Measurements from ENCODE around the gene UNC13C.

DNA sequence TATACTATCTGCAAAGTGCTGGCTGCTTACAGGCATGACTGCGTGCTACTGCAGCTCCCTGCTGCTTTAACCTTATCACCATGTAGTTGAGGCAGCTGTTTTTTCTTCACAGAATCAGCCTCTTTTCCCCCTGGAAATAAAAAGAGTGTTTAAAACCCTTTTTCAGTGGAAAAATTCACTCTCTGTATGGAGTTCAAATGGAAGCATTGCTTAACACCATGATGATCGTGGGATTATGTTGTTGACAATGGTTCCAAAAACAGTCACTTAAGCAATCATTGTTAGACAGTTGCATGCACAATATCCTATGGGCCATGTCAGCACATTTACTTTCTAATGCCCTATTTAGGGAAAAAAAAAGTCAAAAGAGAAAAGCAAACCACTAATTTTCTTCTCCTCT lies 536.4 kb downstream of the UNC13C start:
- TF ChIP-seq EP300 (IDR thresholded peaks at IDR 0.05; ENCODE audit: borderline replicate concordance) (no peak), YY1 (IDR thresholded peaks at IDR 0.05; ENCODE audit: low read depth) (no peak), ZBTB7A (IDR thresholded peaks at IDR 0.05; ENCODE audit: low read depth) (no peak)
- TF ChIP-seq, protein P1, sequence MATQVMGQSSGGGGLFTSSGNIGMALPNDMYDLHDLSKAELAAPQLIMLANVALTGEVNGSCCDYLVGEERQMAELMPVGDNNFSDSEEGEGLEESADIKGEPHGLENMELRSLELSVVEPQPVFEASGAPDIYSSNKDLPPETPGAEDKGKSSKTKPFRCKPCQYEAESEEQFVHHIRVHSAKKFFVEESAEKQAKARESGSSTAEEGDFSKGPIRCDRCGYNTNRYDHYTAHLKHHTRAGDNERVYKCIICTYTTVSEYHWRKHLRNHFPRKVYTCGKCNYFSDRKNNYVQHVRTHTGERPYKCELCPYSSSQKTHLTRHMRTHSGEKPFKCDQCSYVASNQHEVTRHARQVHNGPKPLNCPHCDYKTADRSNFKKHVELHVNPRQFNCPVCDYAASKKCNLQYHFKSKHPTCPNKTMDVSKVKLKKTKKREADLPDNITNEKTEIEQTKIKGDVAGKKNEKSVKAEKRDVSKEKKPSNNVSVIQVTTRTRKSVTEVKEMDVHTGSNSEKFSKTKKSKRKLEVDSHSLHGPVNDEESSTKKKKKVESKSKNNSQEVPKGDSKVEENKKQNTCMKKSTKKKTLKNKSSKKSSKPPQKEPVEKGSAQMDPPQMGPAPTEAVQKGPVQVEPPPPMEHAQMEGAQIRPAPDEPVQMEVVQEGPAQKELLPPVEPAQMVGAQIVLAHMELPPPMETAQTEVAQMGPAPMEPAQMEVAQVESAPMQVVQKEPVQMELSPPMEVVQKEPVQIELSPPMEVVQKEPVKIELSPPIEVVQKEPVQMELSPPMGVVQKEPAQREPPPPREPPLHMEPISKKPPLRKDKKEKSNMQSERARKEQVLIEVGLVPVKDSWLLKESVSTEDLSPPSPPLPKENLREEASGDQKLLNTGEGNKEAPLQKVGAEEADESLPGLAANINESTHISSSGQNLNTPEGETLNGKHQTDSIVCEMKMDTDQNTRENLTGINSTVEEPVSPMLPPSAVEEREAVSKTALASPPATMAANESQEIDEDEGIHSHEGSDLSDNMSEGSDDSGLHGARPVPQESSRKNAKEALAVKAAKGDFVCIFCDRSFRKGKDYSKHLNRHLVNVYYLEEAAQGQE (IDR thresholded peaks at IDR 0.05; ENCODE audit: low read depth) = no peak
- TF ChIP-seq, protein P2, sequence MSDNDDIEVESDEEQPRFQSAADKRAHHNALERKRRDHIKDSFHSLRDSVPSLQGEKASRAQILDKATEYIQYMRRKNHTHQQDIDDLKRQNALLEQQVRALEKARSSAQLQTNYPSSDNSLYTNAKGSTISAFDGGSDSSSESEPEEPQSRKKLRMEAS (IDR thresholded peaks at IDR 0.05) = no peak

Data from Ishikawa (cell line).